Memory B cell (primary cell): ENCODE data around the gene PTPRS.

Source experiments
- ATAC-seq: fragments of 150-1000 bp; cut with Tn5 transposase; 2 replicates; pipeline ENCODE4 v1.10.0; 2021; ENCODE audit warnings: low read depth, mild to moderate bottlenecking, moderate library complexity
- DNase-seq, 2 donors: peaks; one replicate each; pipeline ENCODE4 v3.0.0; 2022; ENCODE audit warnings: low spot score in 2 of 2
- H3K27ac Mint-ChIP-seq: one replicate; pipeline ENCODE4 v1.8.0; 2022; ENCODE audit warnings: mild to moderate bottlenecking, moderate library complexity, mixed read lengths
- H3K27me3 Mint-ChIP-seq: one replicate; pipeline ENCODE4 v1.8.0; 2022; ENCODE audit warnings: mixed read lengths
- H3K36me3 Mint-ChIP-seq: one replicate; pipeline ENCODE4 v1.8.0; 2022; ENCODE audit warnings: mild to moderate bottlenecking, mixed read lengths
- H3K4me1 Mint-ChIP-seq: one replicate; pipeline ENCODE4 v1.8.0; 2022; ENCODE audit warnings: mixed read lengths
- H3K4me3 Mint-ChIP-seq: one replicate; pipeline ENCODE4 v1.8.0; 2022; ENCODE audit warnings: mild to moderate bottlenecking, moderate library complexity, mixed read lengths
- H3K9me3 Mint-ChIP-seq: one replicate; pipeline ENCODE4 v1.8.0; 2022; ENCODE audit warnings: mixed read lengths

Gene PTPRS

DNA sequence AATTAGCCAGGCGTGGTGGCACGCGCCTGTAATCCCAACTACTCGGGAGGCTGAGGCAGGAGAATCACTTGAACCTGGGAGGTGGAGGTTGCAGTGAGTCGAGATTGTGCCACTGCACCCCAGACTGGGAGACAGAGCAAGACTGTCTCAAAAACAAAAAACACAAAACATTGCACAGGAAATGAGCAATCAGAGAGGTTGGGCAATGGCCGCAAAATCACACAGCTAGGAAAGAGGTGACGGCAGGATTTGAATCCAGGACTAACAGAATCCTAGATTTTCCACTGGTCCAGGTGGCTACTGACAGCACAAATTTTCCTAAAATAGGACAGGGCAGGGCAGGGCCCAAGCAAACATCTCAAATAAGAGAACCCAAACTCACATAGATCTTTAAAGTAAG, 23.3 kb downstream of the PTPRS start:
- ATAC-seq (no peak), DNase-seq (no peak)
- peaks cover 13% of the 10 kb centered on the region for H3K27me3 Mint-ChIP-seq
- H3K36me3 Mint-ChIP-seq = peaks cover 2% of the 10 kb centered on the region
- peaks cover 2% of the 10 kb centered on the region for H3K9me3 Mint-ChIP-seq
- H3K27ac Mint-ChIP-seq = no peak overlapping the region
- no peaks in the 10 kb centered on the region for H3K4me1 Mint-ChIP-seq
- no peak overlapping the region for H3K4me3 Mint-ChIP-seq

DNA sequence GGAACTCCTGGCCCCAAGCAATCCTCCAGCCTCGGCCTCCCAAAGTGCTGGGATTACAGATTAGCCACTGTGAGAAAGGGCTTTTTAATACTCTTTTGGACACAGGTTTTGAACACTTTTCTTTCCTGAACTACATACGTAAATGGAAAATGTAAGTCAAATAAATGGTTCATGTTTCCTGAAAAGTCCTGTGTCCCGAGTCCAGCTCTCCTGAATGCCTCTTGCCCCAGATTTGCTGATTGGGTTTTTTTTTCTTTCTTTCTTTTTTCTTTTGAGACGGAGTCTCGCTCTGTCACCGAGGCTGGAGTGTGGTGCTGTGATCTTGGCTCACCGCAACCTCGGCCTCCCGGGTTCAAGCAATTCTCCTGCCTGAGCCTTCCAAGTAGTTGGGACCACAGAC, 24.5 kb downstream of the PTPRS start:
- DNase-seq (no peak), ATAC-seq (no peak)
- Mint-ChIP-seq H3K9me3 (peaks cover 2% of the 10 kb centered on the region), H3K4me1 (no peaks in the 10 kb centered on the region), H3K27me3 (peaks cover 13% of the 10 kb centered on the region), H3K27ac (no peak overlapping the region), H3K36me3 (peaks cover 4% of the 10 kb centered on the region), H3K4me3 (no peak overlapping the region)

DNA sequence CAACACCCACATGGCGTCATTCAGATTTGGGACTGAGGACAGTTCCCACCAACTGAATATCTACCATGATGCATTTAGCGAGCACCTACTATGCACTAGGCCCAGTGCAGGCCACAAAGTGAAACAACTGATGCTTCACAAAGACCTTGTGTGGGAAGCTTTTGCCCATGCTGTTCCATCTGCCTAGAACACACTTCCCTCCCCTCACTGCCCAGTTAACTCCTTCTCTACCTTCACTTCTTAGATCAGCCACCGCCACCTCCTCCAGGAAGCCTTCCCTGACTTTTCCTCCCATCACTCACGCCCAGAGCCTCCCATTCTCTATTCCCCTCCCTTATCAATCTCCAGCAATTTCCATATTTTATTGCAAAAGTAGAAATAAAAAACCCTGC, 25.7 kb downstream of the PTPRS start:
- Mint-ChIP-seq H3K4me3 (no peak overlapping the region), H3K4me1 (no peaks in the 10 kb centered on the region), H3K27ac (no peak overlapping the region), H3K36me3 (peaks cover 4% of the 10 kb centered on the region), H3K27me3 (peaks cover 13% of the 10 kb centered on the region), H3K9me3 (peaks cover 2% of the 10 kb centered on the region)
- no peak for DNase-seq
- no peak for ATAC-seq

- no peaks in the 10 kb centered on the region for H3K9me3 Mint-ChIP-seq
- H3K27ac Mint-ChIP-seq = no peak overlapping the region
- H3K4me1 Mint-ChIP-seq = no peaks in the 10 kb centered on the region
- peaks cover 7% of the 10 kb centered on the region for H3K27me3 Mint-ChIP-seq
- H3K4me3 Mint-ChIP-seq = no peak overlapping the region
- ATAC-seq (no peak), DNase-seq (no peak)
- H3K36me3 Mint-ChIP-seq = peaks cover 4% of the 10 kb centered on the region
These were observed 26.4 kb downstream of the PTPRS start for GRCh38 chr19:5314012-5314906.

DNA sequence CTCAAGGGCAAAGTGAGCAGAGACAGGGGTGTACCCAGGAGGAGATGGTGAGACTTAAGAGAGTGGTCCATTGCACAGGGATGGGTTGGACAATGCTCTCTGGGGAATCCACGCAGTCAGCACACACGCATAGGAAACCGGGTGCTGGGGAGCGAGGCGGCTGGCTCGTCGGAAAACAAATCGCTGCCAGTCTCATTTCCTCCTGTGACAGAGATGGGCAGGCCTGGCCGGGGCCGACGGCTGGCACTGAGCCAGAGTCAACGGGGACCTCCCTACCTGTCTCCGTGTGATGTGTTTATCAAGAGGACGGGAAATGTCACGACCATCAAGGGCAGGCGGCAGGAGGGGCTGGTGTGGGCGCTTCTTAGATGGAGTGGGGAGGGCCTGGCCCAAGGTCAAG, 27.3 kb downstream of the PTPRS start:
- H3K27me3 Mint-ChIP-seq = peaks cover 7% of the 10 kb centered on the region
- peak overlapping the region; percentile 40 for H3K4me3 Mint-ChIP-seq
- peak; percentile 43 to 50 for DNase-seq
- no peaks in the 10 kb centered on the region for H3K9me3 Mint-ChIP-seq
- no peaks in the 10 kb centered on the region for H3K4me1 Mint-ChIP-seq
- H3K27ac Mint-ChIP-seq = no peak overlapping the region
- H3K36me3 Mint-ChIP-seq = peaks cover 4% of the 10 kb centered on the region
- ATAC-seq = peak; percentile 90

GRCh38 chr19:5312058-5312457, 28.6 kb downstream of the PTPRS start:
- ATAC-seq (no peak), DNase-seq (no peak)
- Mint-ChIP-seq H3K27me3 (peaks cover 7% of the 10 kb centered on the region), H3K4me1 (no peaks in the 10 kb centered on the region), H3K36me3 (peaks cover 4% of the 10 kb centered on the region), H3K9me3 (no peaks in the 10 kb centered on the region), H3K4me3 (no peak overlapping the region), H3K27ac (no peak overlapping the region)

GRCh38 chr19:5309438-5310204, 31.0 kb downstream of the PTPRS start:
- H3K4me1 Mint-ChIP-seq = no peaks in the 10 kb centered on the region
- no peaks in the 10 kb centered on the region for H3K9me3 Mint-ChIP-seq
- no peak for DNase-seq
- no peak overlapping the region for H3K27ac Mint-ChIP-seq
- H3K27me3 Mint-ChIP-seq = peaks cover 2% of the 10 kb centered on the region
- no peak overlapping the region for H3K4me3 Mint-ChIP-seq
- ATAC-seq = no peak
- H3K36me3 Mint-ChIP-seq = peaks cover 2% of the 10 kb centered on the region

- H3K4me1 Mint-ChIP-seq = no peaks in the 10 kb centered on the region
- no peak overlapping the region for H3K27ac Mint-ChIP-seq
- H3K36me3 Mint-ChIP-seq = peaks cover 2% of the 10 kb centered on the region
- H3K9me3 Mint-ChIP-seq = peaks cover 1% of the 10 kb centered on the region
- DNase-seq (no peak), ATAC-seq (no peak)
- H3K4me3 Mint-ChIP-seq = no peak overlapping the region
- peaks cover 3% of the 10 kb centered on the region for H3K27me3 Mint-ChIP-seq
These were observed 31.9 kb downstream of the PTPRS start for GRCh38 chr19:5308451-5309437.

- H3K36me3 Mint-ChIP-seq = peaks cover 2% of the 10 kb centered on the region
- ATAC-seq (no peak), DNase-seq (no peak)
- H3K4me1 Mint-ChIP-seq = no peaks in the 10 kb centered on the region
- peaks cover 1% of the 10 kb centered on the region for H3K9me3 Mint-ChIP-seq
- peaks cover 3% of the 10 kb centered on the region for H3K27me3 Mint-ChIP-seq
- H3K27ac Mint-ChIP-seq = no peak overlapping the region
- H3K4me3 Mint-ChIP-seq = no peak overlapping the region
These were observed 33.0 kb downstream of the PTPRS start for GRCh38 chr19:5307655-5308054.

DNA sequence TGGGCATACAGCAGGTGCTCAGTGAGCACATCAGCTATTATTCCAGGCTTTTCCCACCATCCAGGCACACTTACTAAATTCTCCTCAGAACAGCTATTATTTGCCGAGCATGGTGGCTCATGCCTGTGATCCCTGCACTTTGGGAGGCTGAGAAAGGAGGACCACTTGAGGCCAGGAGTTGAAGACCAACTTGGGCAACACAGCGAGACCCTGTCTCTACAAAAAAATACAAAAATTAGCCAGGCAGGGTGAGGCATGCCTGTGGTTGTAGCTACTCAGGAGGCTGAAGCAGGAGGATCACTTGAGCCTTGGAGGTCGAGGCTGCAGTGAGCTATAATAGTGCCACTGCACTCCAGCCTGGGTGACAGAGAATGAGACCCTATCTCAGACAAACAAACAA, 35.4 kb downstream of the PTPRS start:
- Mint-ChIP-seq H3K36me3 (no peaks in the 10 kb centered on the region), H3K27me3 (peaks cover 3% of the 10 kb centered on the region), H3K4me1 (no peaks in the 10 kb centered on the region), H3K27ac (no peak overlapping the region), H3K4me3 (no peak overlapping the region), H3K9me3 (peaks cover 1% of the 10 kb centered on the region)
- no peak for ATAC-seq
- DNase-seq = no peak

GRCh38 chr19:5304486-5304885, 36.1 kb downstream of the PTPRS start:
- DNase-seq (no peak), ATAC-seq (no peak)
- Mint-ChIP-seq H3K36me3 (no peaks in the 10 kb centered on the region), H3K9me3 (peaks cover 1% of the 10 kb centered on the region), H3K27ac (no peak overlapping the region), H3K27me3 (peaks cover 3% of the 10 kb centered on the region), H3K4me1 (no peaks in the 10 kb centered on the region), H3K4me3 (no peak overlapping the region)

DNA sequence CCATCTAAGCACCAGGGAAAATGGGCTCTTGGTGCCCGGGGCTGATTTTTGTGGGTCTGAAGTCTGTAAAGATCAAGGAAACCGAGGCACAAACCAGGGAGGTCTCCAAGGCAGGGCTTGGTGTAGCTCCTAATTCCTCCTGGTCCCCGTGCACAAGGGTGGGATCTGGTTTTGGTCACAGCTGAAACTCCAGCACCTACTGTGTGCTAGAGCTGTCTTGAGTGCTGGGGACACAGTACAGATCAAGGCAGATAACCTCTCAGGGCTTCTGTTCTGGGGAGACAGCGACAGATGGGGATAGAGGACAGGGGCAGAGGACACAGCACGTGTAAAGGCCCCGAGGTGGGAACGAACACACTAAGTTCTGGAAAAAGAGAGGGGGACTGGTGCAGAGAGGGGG, 37.4 kb downstream of the PTPRS start:
- peaks cover 10% of the 10 kb centered on the region for H3K9me3 Mint-ChIP-seq
- H3K36me3 Mint-ChIP-seq = peaks cover 2% of the 10 kb centered on the region
- ATAC-seq = no peak
- no peak overlapping the region for H3K4me3 Mint-ChIP-seq
- H3K27ac Mint-ChIP-seq = no peak overlapping the region
- H3K27me3 Mint-ChIP-seq = peaks cover 11% of the 10 kb centered on the region
- DNase-seq = no peak
- H3K4me1 Mint-ChIP-seq = no peaks in the 10 kb centered on the region

DNA sequence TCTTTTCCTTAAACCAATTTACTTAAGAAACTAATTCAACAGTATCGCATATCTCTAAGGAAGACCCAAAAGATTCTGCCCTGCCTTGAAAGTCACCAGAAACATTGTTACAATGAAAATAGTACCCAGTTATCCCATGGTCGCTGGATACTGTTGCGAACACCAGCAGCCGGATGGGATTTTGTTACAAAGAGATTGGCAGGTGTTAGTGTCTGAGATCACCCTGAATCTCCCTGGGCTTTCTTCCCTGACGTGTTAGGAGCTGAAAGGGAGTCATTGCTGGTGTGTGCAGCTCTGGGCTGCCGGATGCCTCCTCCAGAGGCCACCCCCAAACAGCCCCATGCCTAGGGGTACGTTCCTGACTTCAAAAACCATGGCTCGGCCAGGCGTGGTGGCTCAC, 38.2 kb downstream of the PTPRS start:
- Mint-ChIP-seq H3K27me3 (peaks cover 11% of the 10 kb centered on the region), H3K27ac (no peak overlapping the region), H3K4me3 (no peak overlapping the region), H3K4me1 (no peaks in the 10 kb centered on the region), H3K9me3 (peaks cover 11% of the 10 kb centered on the region), H3K36me3 (peaks cover 2% of the 10 kb centered on the region)
- ATAC-seq (no peak), DNase-seq (no peak)

- Mint-ChIP-seq H3K27me3 (peaks cover 11% of the 10 kb centered on the region), H3K36me3 (peaks cover 2% of the 10 kb centered on the region), H3K4me1 (no peaks in the 10 kb centered on the region), H3K9me3 (peaks cover 10% of the 10 kb centered on the region), H3K27ac (no peak overlapping the region), H3K4me3 (no peak overlapping the region)
- DNase-seq = no peak
- no peak for ATAC-seq
These were observed 41.5 kb downstream of the PTPRS start for GRCh38 chr19:5299137-5299536.
